SK-N-SH treated with all-trans-retinoic acid at 6 μM for 48 hours (cell line): ENCODE data around the gene CTDSP1.

Source experiments
- ATAC-seq: fragments of 200-7000 bp; cut with Tn5 transposase; 3 replicates; pipeline ENCODE4 v1.9.1; 2020; ENCODE audit warnings: mild to moderate bottlenecking, moderate library complexity
- ARNTL ChIP-seq: fragments of 450-650 bp; formaldehyde crosslinking; IDR thresholded peaks from 2 replicates; pipeline ENCODE4 v1.5.0; 2020; ENCODE audit warnings: low read depth, mild to moderate bottlenecking, moderate library complexity, borderline replicate concordance
- BACH2 ChIP-seq: fragments of 250-450 bp; sonication (Bioruptor Pico); IDR thresholded peaks from 2 replicates; pipeline ENCODE4 v1.9.0; 2021; ENCODE audit warnings: mild to moderate bottlenecking, borderline replicate concordance
- ESRRG ChIP-seq: fragments of 250-450 bp; sonication (Bioruptor Pico); IDR thresholded peaks from 2 replicates; pipeline ENCODE4 v1.6.1; 2021; ENCODE audit warnings: mild to moderate bottlenecking
- ISL1 ChIP-seq: fragments of 250-450 bp; sonication (Bioruptor Pico); IDR thresholded peaks from 2 replicates; pipeline ENCODE4 v2.1.2; 2022; ENCODE audit warnings: mild to moderate bottlenecking, moderate library complexity
- OSR1 ChIP-seq: fragments of 250-450 bp; sonication (Bioruptor Pico); IDR thresholded peaks from 2 replicates; pipeline ENCODE4 v1.8.0; 2022; ENCODE audit warnings: moderate library complexity, mild to moderate bottlenecking, inconsistent platforms
- PATZ1 ChIP-seq: fragments of 250-450 bp; sonication (Bioruptor Pico); IDR thresholded peaks from 2 replicates; pipeline ENCODE4 v1.8.0; 2020; ENCODE audit warnings: mild to moderate bottlenecking, moderate library complexity, borderline replicate concordance
- POU6F1 ChIP-seq: fragments of 250-450 bp; sonication (Bioruptor Pico); IDR thresholded peaks from 2 replicates; pipeline ENCODE4 v1.8.0; 2021; ENCODE audit warnings: low read depth, mild to moderate bottlenecking, moderate library complexity, borderline replicate concordance
- PPARA ChIP-seq: fragments of 250-450 bp; sonication (Bioruptor Pico); IDR thresholded peaks from 2 replicates; pipeline ENCODE4 v1.5.0; 2020; ENCODE audit warnings: mild to moderate bottlenecking, borderline replicate concordance
- RARB ChIP-seq: fragments of 250-450 bp; sonication (Bioruptor Pico); IDR thresholded peaks from 2 replicates; pipeline ENCODE4 v1.8.0; 2021; ENCODE audit warnings: mild to moderate bottlenecking, moderate library complexity
- SNAI2 ChIP-seq: fragments of 250-450 bp; sonication (Bioruptor Pico); IDR thresholded peaks from 2 replicates; pipeline ENCODE4 v1.5.0; 2020; ENCODE audit warnings: mild to moderate bottlenecking, moderate library complexity
- TCF4 ChIP-seq: fragments of 250-450 bp; sonication (Bioruptor Pico); IDR thresholded peaks from 2 replicates; pipeline ENCODE4 v1.8.0; 2021; ENCODE audit warnings: mild to moderate bottlenecking, moderate library complexity, borderline replicate concordance
- TOX ChIP-seq: fragments of 250-450 bp; sonication (Bioruptor Pico); IDR thresholded peaks from 2 replicates; pipeline ENCODE4 v1.8.0; 2021; ENCODE audit warnings: mild to moderate bottlenecking, moderate library complexity, borderline replicate concordance
- TSHZ2 ChIP-seq: fragments of 250-450 bp; sonication (Bioruptor Pico); IDR thresholded peaks from 2 replicates; pipeline ENCODE4 v1.5.0; 2020; ENCODE audit warnings: mild to moderate bottlenecking, moderate library complexity
- ZC3H10 ChIP-seq: fragments of 250-450 bp; sonication (Bioruptor Pico); IDR thresholded peaks from 2 replicates; pipeline ENCODE4 v1.5.1; 2021; ENCODE audit warnings: mild to moderate bottlenecking, moderate library complexity
- ZFP30 ChIP-seq: fragments of 450-650 bp; formaldehyde crosslinking; IDR thresholded peaks from 2 replicates; pipeline ENCODE4 v1.5.0; 2022; ENCODE audit warnings: mild to moderate bottlenecking, moderate library complexity
- ZNF565 ChIP-seq: fragments of 450-650 bp; formaldehyde crosslinking; conservative IDR thresholded peaks from 2 replicates; pipeline ENCODE4 v1.5.0; 2020; ENCODE audit warnings: low read depth, mild to moderate bottlenecking, moderate library complexity
- ZNF70 ChIP-seq: fragments of 450-650 bp; formaldehyde crosslinking; IDR thresholded peaks from 2 replicates; pipeline ENCODE4 v1.5.0; 2020; ENCODE audit warnings: mild to moderate bottlenecking, moderate library complexity
- ZNF8 ChIP-seq: fragments of 450-650 bp; formaldehyde crosslinking; IDR thresholded peaks from 2 replicates; pipeline ENCODE4 v1.5.0; 2020; ENCODE audit warnings: mild to moderate bottlenecking, moderate library complexity
- TF ChIP-seq, protein P1 (sequence below): fragments of 250-450 bp; sonication (Bioruptor Pico); IDR thresholded peaks from 2 replicates; pipeline ENCODE4 v1.5.1; 2020; ENCODE audit warnings: low read depth, mild to moderate bottlenecking, moderate library complexity
- TF ChIP-seq, protein P2 (sequence below): fragments of 250-450 bp; sonication (Bioruptor Pico); IDR thresholded peaks from 2 replicates; pipeline ENCODE4 v1.5.1; 2021; ENCODE audit warnings: mild to moderate bottlenecking, moderate library complexity

Gene CTDSP1

DNA sequence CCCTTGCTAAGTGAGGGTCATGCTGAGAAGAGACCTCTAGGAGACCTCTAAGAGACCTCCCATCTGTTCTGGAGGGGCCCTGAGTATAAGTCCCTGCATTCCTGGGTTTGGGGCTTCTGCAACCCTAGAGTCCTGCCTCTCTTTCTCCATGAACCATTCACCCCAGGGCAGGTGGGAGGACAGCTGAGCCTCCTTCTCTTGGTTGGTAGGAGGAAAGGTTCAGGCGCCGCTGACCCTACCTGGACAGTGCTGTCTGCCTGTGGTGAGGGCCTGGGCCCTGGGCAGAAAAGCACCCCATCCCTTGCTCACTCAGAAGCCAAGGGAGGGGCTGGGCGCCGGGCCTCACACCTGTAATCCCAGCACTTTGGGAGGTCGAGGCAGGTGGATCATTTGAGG is 18.7 kb downstream of the CTDSP1 start (continued):
- TF ChIP-seq POU6F1, result no peak
- no peak for TF ChIP-seq BACH2 (CRISPR knock-in tag)
- no peak for TF ChIP-seq ZNF565 (CRISPR knock-in tag)

GRCh38 chr2:218418717-218419458 is 19.2 kb downstream of the CTDSP1 start, which contains the start of gene VIL1:
Gene VIL1 (plus strand): TSS chr2:218419123. CDS start chr2:218423779, 4,656 bp downstream.
- TF ChIP-seq TCF4 (CRISPR knock-in tag), result no peak
- TF ChIP-seq ISL1, result no peak
- TF ChIP-seq ZNF565 (CRISPR knock-in tag), result no peak
- no peak for TF ChIP-seq ZFP30 (CRISPR knock-in tag)
- no peak for TF ChIP-seq TOX (CRISPR knock-in tag)
- no peak for TF ChIP-seq PPARA
- no peak for TF ChIP-seq SNAI2 (CRISPR knock-in tag)
- no peak for TF ChIP-seq ZNF70 (CRISPR knock-in tag)
- TF ChIP-seq TSHZ2 (CRISPR knock-in tag), result no peak
- TF ChIP-seq OSR1 (CRISPR knock-in tag), result no peak
- TF ChIP-seq ZC3H10 (CRISPR knock-in tag), result no peak
- TF ChIP-seq PATZ1, result no peak
- no peak for TF ChIP-seq POU6F1
- no peak for TF ChIP-seq ZNF8 (CRISPR knock-in tag)
- TF ChIP-seq RARB, result no peak
- TF ChIP-seq BACH2 (CRISPR knock-in tag), result no peak
- no peak for ATAC-seq

GRCh38 chr2:218419630-218420216 is 20.1 kb downstream of the CTDSP1 start:
- ATAC-seq, result no peak
- TF ChIP-seq ZFP30 (CRISPR knock-in tag) (no peak), TOX (CRISPR knock-in tag) (no peak), OSR1 (CRISPR knock-in tag) (no peak), ISL1 (no peak), ARNTL (CRISPR knock-in tag) (no peak)
- TF ChIP-seq, all 23 proteins: peak for 0

DNA sequence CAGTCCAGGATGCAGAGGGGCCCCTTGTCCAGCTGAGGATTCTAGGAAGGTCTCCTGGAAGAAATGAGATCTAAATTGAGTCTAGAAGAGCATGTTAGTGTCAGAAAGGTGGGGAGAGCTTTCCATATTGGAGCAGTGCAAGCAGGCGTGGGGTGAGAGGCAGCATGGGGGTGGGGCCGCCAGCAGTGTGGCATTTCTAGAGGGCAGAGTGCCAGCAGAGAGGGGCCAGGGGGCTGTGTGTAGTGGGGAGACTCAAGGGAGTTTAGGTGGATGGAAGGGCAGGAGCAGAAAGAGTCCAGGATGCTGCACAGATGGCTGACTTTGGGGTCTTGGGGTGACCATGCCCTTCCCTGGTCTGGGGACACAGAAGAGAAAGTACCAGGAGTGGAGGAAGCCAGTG is 21.4 kb downstream of the CTDSP1 start:
- ATAC-seq, result no peak
- TF ChIP-seq ARNTL (CRISPR knock-in tag), result no peak
- TF ChIP-seq TOX (CRISPR knock-in tag), result no peak
- TF ChIP-seq, protein P1, sequence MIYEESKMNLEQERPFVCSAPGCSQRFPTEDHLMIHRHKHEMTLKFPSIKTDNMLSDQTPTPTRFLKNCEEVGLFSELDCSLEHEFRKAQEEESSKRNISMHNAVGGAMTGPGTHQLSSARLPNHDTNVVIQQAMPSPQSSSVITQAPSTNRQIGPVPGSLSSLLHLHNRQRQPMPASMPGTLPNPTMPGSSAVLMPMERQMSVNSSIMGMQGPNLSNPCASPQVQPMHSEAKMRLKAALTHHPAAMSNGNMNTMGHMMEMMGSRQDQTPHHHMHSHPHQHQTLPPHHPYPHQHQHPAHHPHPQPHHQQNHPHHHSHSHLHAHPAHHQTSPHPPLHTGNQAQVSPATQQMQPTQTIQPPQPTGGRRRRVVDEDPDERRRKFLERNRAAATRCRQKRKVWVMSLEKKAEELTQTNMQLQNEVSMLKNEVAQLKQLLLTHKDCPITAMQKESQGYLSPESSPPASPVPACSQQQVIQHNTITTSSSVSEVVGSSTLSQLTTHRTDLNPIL (CRISPR knock-in tag), result no peak
- TF ChIP-seq ZNF565 (CRISPR knock-in tag), result no peak
- TF ChIP-seq OSR1 (CRISPR knock-in tag), result no peak
- TF ChIP-seq ESRRG (CRISPR knock-in tag), result no peak
- TF ChIP-seq BACH2 (CRISPR knock-in tag), result no peak
- no peak for TF ChIP-seq SNAI2 (CRISPR knock-in tag)
- no peak for TF ChIP-seq ISL1
- TF ChIP-seq PATZ1, result no peak
- TF ChIP-seq RARB, result no peak
- TF ChIP-seq, protein P2, sequence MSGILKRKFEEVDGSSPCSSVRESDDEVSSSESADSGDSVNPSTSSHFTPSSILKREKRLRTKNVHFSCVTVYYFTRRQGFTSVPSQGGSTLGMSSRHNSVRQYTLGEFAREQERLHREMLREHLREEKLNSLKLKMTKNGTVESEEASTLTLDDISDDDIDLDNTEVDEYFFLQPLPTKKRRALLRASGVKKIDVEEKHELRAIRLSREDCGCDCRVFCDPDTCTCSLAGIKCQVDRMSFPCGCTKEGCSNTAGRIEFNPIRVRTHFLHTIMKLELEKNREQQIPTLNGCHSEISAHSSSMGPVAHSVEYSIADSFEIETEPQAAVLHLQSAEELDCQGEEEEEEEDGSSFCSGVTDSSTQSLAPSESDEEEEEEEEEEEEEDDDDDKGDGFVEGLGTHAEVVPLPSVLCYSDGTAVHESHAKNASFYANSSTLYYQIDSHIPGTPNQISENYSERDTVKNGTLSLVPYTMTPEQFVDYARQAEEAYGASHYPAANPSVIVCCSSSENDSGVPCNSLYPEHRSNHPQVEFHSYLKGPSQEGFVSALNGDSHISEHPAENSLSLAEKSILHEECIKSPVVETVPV (CRISPR knock-in tag), result no peak
- TF ChIP-seq, all 23 proteins: peak for 0
